GM06990 (cell line): Measurements from ENCODE around the gene RLBP1.
"Not testable (repeated sequence)": the region's sequence is repeated elsewhere in the genome, so short reads cannot be mapped to it uniquely, and the experiment has no call there.

Experiments used
- DNase-seq: peaks from one replicate; pipeline ENCODE4 v3.0.0-alpha.2; 2011; ENCODE audit not compliant: insufficient read length; ENCODE audit errors: extremely low read depth
- H3K27me3 ChIP-seq: replicated peaks from 2 replicates; pipeline ENCODE4 v1.6.0; 2011; ENCODE audit warnings: low read length; ENCODE audit not compliant: control insufficient read depth, insufficient read depth
- H3K36me3 ChIP-seq: 2 replicates; pipeline ENCODE4 v1.5.1; 2011; ENCODE audit warnings: low read length; ENCODE audit not compliant: control insufficient read depth, insufficient read depth
- H3K4me3 ChIP-seq: replicated peaks from 2 replicates; pipeline ENCODE4 v1.5.1; 2011; ENCODE audit warnings: low read depth, mild to moderate bottlenecking, control low read depth, low read length
- CTCF ChIP-seq: IDR thresholded peaks from 2 replicates; pipeline ENCODE4 v1.5.1; 2011; ENCODE audit warnings: low read length, control low read depth, mild to moderate bottlenecking, inconsistent platforms; ENCODE audit not compliant: insufficient read depth, poor library complexity, severe bottlenecking

The RLBP1 gene

GRCh38 chr15:89243046-89243690, 21.8 kb upstream of the RLBP1 start:
- no peak for DNase-seq
- H3K36me3 ChIP-seq: no peaks in the 10 kb centered on the region
- no peak for TF ChIP-seq CTCF

GRCh38 chr15:89239883-89240810, 18.8 kb upstream of the RLBP1 start:
- not testable (repeated sequence) for H3K4me3 ChIP-seq, H3K36me3 ChIP-seq, H3K27me3 ChIP-seq, DNase-seq

More at GRCh38 chr15:89243046-89243690, 21.8 kb upstream of the RLBP1 start:
- H3K4me3 ChIP-seq: peak overlapping the region; percentile 79
- H3K27me3 ChIP-seq: no peaks in the 10 kb centered on the region

GRCh38 chr15:89231832-89232231, 10.5 kb upstream of the RLBP1 start:
- H3K4me3 ChIP-seq: no peak overlapping the region
- H3K27me3 ChIP-seq: no peaks in the 10 kb centered on the region
- H3K36me3 ChIP-seq: no peaks in the 10 kb centered on the region
- no peak for DNase-seq
- no peak for TF ChIP-seq CTCF

- TF ChIP-seq CTCF: peak; percentile 3
- DNase-seq: no peak
- H3K36me3 ChIP-seq: no peaks in the 10 kb centered on the region
- no peaks in the 10 kb centered on the region for H3K27me3 ChIP-seq
- no peak overlapping the region for H3K4me3 ChIP-seq
Measured at GRCh38 chr15:89230277-89230676, 8.9 kb upstream of the RLBP1 start.

GRCh38 chr15:89227425-89227824, 6.0 kb upstream of the RLBP1 start:
- Histone ChIP-seq H3K36me3 (no peaks in the 10 kb centered on the region), H3K27me3 (no peaks in the 10 kb centered on the region), H3K4me3 (no peak overlapping the region)
- TF ChIP-seq CTCF: no peak
- DNase-seq: no peak
